ENCODE data around the gene FAM98C.
"Not testable (repeated sequence)": the region's sequence is repeated elsewhere in the genome, so short reads cannot be mapped to it uniquely, and the experiment has no call there.

FAM98C gene

GRCh38 chr19:38360839-38361631 lies 41.9 kb upstream of the FAM98C start:
- no peak overlapping the region for H3K4me3 ChIP-seq (ENCODE audit: low read depth, low read length)
- TF ChIP-seq MAX (IDR thresholded peaks at IDR 0.05; ENCODE audit: low read depth, low read length) = no peak
- no peak for TF ChIP-seq MYC (IDR thresholded peaks at IDR 0.05; ENCODE audit: low read depth, low read length)
- no peak for TF ChIP-seq POLR2A (IDR thresholded peaks at IDR 0.05; ENCODE audit: extremely low read depth, insufficient read length)
- TF ChIP-seq, protein P1, sequence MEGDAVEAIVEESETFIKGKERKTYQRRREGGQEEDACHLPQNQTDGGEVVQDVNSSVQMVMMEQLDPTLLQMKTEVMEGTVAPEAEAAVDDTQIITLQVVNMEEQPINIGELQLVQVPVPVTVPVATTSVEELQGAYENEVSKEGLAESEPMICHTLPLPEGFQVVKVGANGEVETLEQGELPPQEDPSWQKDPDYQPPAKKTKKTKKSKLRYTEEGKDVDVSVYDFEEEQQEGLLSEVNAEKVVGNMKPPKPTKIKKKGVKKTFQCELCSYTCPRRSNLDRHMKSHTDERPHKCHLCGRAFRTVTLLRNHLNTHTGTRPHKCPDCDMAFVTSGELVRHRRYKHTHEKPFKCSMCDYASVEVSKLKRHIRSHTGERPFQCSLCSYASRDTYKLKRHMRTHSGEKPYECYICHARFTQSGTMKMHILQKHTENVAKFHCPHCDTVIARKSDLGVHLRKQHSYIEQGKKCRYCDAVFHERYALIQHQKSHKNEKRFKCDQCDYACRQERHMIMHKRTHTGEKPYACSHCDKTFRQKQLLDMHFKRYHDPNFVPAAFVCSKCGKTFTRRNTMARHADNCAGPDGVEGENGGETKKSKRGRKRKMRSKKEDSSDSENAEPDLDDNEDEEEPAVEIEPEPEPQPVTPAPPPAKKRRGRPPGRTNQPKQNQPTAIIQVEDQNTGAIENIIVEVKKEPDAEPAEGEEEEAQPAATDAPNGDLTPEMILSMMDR (IDR thresholded peaks at IDR 0.05; ENCODE audit: low read depth, low read length) = no peak

DNA sequence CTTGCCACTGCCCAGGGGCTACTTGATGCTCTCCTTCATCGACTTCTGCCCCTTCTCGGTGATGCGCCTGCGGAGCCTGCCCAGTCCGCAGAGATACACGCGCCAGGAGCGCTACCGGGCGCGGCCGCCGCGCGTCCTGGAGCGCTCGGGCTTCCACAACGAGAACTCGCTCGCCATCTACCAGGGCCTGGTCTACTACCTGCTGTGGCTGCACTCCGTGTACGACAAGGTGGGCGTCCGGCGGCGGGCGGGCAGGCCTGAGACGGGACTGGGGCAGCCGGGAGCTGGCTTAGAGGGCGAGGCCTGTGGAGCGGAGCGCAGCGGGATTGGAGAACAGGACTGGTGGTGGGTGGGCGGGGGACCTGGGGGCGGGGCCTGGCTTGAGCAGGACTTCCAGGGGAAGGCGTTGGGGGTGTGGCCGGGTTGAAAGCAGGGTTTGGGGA lies 41.2 kb upstream of the FAM98C start:
- no peak overlapping the region for H3K4me3 ChIP-seq (ENCODE audit: low read depth, low read length)
- TF ChIP-seq POLR2A (IDR thresholded peaks at IDR 0.05; ENCODE audit: extremely low read depth, insufficient read length) (no peak), MAX (IDR thresholded peaks at IDR 0.05; ENCODE audit: low read depth, low read length) (no peak), MYC (IDR thresholded peaks at IDR 0.05; ENCODE audit: low read depth, low read length) (no peak)
- TF ChIP-seq, protein P1 (IDR thresholded peaks at IDR 0.05; ENCODE audit: low read depth, low read length) = no peak
- peak; percentile 51 for DNase-seq (ENCODE audit: low read depth)

More at GRCh38 chr19:38360839-38361631, 41.9 kb upstream of the FAM98C start:
- DNase-seq (ENCODE audit: low read depth) = no peak

DNA sequence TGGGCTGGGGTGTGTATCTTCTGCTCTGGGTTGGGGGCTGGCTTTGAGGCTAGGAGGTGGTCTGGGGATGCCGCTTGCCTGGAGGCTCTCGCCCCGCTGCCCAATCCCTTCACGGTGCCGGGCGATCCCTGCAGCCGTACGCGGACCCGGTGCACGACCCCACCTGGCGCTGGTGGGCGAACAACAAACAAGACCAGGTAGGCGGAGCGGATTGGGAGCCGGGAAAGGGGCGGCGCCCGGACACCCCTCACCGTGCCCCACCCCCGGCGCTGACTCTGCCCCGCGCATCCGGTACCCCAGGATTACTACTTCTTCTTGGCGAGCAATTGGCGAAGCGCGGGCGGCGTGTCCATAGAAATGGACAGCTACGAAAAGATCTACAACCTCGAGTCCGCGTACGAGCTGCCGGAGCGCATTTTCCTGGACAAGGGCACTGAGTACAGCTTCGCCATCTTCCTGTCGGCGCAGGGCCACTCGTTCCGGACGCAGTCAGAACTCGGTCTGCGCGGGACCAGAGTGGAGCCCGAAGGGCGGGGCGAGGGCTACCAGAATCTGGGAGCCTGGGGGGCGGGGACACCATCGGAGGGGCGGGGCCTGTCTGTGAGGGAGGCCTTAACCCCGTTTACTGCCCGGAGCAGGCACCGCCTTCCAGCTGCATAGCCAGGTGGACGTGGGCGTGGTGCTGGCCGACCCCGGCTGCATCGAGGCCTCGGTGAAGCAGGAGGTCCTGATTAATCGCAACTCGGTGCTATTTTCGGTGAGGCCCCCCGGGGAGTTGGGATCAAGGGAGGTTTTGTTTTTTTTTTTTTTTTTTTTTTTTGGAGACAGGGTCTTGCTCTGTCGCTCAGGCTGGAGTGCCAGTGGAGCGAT lies 40.6 kb upstream of the FAM98C start:
- DNase-seq (ENCODE audit: low read depth) = peak; percentile 25
- TF ChIP-seq, protein P1 (IDR thresholded peaks at IDR 0.05; ENCODE audit: low read depth, low read length) = no peak
- TF ChIP-seq POLR2A (IDR thresholded peaks at IDR 0.05; ENCODE audit: extremely low read depth, insufficient read length) = no peak
- no peak for TF ChIP-seq MAX (IDR thresholded peaks at IDR 0.05; ENCODE audit: low read depth, low read length)
- TF ChIP-seq MYC (IDR thresholded peaks at IDR 0.05; ENCODE audit: low read depth, low read length) = no peak
- H3K4me3 ChIP-seq (ENCODE audit: low read depth, low read length) = no peak overlapping the region

- not testable (repeated sequence) for H3K4me3 ChIP-seq (ENCODE audit: low read depth, low read length)
Measured at GRCh38 chr19:38362946-38363688, 39.8 kb upstream of the FAM98C start.

GRCh38 chr19:38367041-38367440 lies 35.9 kb upstream of the FAM98C start:
- no peak overlapping the region for H3K4me3 ChIP-seq (ENCODE audit: low read depth, low read length)
- TF ChIP-seq MAX (IDR thresholded peaks at IDR 0.05; ENCODE audit: low read depth, low read length) (no peak), MYC (IDR thresholded peaks at IDR 0.05; ENCODE audit: low read depth, low read length) (no peak), POLR2A (IDR thresholded peaks at IDR 0.05; ENCODE audit: extremely low read depth, insufficient read length) (no peak)
- TF ChIP-seq, protein P1 (IDR thresholded peaks at IDR 0.05; ENCODE audit: low read depth, low read length) = no peak
- no peak for DNase-seq (ENCODE audit: low read depth)

More at GRCh38 chr19:38362946-38363688, 39.8 kb upstream of the FAM98C start:
- not testable (repeated sequence) for DNase-seq (ENCODE audit: low read depth)
